Lower leg skin (tissue), 3 donors: ENCODE measurements around the gene ZNF518A.

ENCODE experiments used
- CTCF ChIP-seq, 3 donors: fragments of 450-650 bp; IDR thresholded peaks; one replicate each; pipeline ENCODE4 v1.5.1; 2016; ENCODE audit warnings: antibody characterized with exemption in 3 of 3, mild to moderate bottlenecking in 3 of 3, moderate library complexity in 2 of 3
- POLR2A ChIP-seq, 2 donors: fragments of 450-650 bp; IDR thresholded peaks; one replicate each; pipeline ENCODE4 v1.6.1; 2016 to 2017; ENCODE audit warnings: antibody characterized with exemption in 2 of 2, mild to moderate bottlenecking in 1 of 2, moderate library complexity in 1 of 2

GRCh38 chr10:96170230-96170629 is 40.1 kb downstream of the ZNF518A start:
- TF ChIP-seq CTCF (IDR thresholded peaks at IDR 0.05), result no peak
- no peak for TF ChIP-seq POLR2A (IDR thresholded peaks at IDR 0.05)
